ENCODE results near the gene TRPM2.

Gene TRPM2

DNA sequence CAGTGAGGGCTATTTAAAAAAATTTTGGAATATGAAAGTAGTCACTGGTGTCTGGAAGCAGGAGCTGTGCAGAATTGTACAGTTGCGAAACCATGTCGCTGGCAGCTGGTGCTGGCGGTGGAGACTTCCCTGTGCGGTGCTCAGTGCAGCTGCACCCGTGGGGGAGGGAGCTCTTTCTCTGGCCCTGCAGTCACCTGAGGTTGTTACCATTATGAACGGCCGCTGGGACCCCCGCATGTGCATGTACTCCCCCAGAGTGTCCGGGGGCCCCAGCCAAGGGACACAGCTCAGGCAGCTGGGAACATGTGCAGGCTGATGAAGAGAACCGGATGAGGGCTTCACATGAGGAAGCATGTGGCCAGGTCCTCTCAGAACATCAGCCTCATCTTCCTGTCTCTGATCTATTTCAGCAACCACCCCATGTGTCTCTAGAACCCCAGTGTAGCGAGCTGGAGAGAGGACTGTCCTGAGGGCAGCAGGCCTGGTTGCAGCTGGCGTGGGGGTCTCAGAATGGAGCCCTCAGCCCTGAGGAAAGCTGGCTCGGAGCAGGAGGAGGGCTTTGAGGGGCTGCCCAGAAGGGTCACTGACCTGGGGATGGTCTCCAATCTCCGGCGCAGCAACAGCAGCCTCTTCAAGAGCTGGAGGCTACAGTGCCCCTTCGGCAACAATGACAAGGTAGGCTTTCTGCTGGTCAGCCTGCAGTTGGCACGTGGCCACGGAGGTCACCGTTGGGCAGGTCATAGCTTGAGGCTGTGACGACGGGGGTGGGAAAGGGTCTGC, at the start of gene TRPM2:
TRPM2 (plus strand) TSS at position 431 of the 780 bp plus-strand sequence; CDS start at position 511, 80 bp downstream.
- DNase-seq (ENCODE audit: low read depth in 2 of 2), result peak in 1 of 2 donors; percentile 20

- DNase-seq (ENCODE audit: low read depth in 2 of 2), result no peak
These were observed 49.3 kb upstream of the TRPM2 start for GRCh38 chr21:44304011-44304616.

DNA sequence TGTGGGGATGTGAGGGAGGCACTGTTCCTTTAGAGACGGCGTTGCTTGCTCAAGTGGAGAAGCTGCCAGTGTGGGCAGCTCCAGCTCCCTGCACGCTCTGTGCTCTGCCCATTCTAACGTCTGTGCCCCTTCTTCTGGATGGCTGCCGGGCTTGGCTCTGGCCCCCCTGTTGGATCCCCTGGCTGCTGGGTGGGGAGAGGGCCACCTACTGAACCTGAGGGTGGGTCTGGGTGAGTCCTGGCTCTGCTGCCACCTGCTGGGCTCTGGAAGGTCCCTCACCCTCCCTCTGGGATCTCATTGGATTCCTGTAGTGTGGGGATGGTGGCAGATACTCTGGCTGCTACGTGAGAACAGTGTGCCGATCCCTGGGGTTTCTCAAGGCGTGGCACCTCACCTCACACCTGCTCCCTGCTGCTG, 48.5 kb upstream of the TRPM2 start:
- DNase-seq (ENCODE audit: low read depth in 2 of 2), result no peak

DNA sequence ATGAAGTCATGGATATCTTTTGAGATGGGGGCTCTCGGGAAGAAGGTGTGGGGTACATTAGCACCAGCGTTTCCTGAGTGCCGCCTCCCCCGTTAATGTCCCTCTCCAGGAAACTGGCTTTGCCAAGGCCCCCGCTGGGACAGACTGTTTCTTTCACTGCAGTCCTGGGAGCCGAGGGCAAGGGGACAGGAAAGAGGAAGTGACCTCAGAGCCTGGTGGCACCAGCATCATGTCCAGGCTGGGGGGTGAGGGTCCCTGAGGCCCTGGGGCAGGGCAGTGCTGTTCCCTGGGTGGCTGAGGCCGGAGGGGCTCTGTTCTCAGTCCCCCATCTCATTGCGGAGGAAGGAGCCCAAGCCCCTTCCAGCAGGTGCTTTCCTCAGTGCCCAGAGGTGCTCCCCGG, 47.7 kb upstream of the TRPM2 start:
- DNase-seq (ENCODE audit: low read depth in 2 of 2), result no peak

GRCh38 chr21:44306936-44307704, 46.3 kb upstream of the TRPM2 start:
- no peak for DNase-seq (ENCODE audit: low read depth in 2 of 2)

DNA sequence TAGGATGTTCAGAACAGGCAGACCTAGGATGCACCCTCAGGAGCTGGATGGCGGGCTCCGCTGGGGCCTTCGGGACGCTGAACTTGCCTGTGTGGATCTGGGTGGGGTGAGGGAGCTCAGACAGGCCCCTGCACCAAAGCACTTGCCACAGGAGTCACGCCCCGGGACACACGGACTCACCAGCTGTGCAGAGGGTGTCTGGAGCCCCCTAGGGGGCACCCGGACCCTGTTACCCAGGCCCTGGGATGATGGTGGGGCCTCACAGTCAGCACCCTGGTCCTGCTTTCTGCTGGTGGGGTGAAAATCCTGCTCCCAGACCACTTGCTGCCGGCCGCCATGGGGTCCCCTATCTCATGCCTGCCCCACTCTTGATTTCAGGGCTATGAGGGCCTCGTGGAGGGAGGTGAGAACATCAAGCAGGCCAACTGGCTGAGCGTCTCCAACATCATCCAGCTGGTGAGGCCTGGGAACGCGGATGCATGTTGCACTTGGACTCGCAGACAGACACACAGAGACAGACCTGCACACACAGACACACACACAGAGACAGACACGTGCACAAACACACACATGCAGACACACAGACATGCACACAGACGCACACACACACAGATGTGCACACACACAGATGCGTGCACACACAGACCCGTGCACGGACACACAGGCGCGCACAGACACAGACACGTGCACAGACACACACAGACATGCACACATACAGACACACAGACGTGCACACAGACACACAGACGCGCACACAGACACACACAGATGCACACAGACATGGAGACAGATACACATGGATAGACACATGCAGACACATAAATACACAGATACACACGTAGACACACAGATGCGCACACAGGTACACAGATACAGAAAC, 42.6 kb upstream of the TRPM2 start:
- no peak for DNase-seq (ENCODE audit: low read depth in 2 of 2)

DNA sequence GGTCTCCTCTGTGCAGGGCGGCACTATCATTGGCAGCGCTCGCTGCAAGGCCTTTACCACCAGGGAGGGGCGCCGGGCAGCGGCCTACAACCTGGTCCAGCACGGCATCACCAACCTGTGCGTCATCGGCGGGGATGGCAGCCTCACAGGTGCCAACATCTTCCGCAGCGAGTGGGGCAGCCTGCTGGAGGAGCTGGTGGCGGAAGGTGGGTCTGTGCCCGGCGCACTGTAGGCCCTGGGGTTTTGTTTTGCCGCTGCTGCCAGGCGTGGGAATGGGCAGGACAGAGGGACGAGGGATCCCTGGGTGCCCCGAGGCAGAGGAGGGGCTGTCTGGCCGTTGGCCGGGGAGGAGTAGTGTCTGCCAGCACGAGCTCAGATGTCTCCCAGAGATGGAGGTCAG, 41.3 kb upstream of the TRPM2 start:
- DNase-seq (ENCODE audit: low read depth in 2 of 2), result no peak

DNA sequence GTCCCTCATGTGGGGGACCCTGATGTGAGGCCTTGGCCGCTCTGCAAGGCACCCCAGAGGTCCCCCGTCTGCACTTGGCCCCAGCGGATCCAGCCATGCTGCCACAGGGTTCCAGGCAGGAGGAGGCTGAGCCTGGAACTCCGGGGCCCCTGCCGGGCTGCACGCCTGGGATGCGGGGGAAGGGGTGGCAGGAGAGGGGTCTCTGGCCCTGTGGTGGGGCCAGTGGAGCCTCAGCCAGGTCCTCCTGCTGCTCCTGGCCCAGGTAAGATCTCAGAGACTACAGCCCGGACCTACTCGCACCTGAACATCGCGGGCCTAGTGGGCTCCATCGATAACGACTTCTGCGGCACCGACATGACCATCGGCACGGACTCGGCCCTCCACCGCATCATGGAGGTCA, 40.7 kb upstream of the TRPM2 start:
- DNase-seq (ENCODE audit: low read depth in 2 of 2), result no peak

- no peak for DNase-seq (ENCODE audit: low read depth in 2 of 2)
These were observed 40.0 kb upstream of the TRPM2 start for GRCh38 chr21:44313451-44313850.

- no peak for DNase-seq (ENCODE audit: low read depth in 2 of 2)
These were observed 39.3 kb upstream of the TRPM2 start for GRCh38 chr21:44314128-44314527.

- DNase-seq (ENCODE audit: low read depth in 2 of 2), result no peak
These were observed 38.9 kb upstream of the TRPM2 start for GRCh38 chr21:44314561-44314960.

DNA sequence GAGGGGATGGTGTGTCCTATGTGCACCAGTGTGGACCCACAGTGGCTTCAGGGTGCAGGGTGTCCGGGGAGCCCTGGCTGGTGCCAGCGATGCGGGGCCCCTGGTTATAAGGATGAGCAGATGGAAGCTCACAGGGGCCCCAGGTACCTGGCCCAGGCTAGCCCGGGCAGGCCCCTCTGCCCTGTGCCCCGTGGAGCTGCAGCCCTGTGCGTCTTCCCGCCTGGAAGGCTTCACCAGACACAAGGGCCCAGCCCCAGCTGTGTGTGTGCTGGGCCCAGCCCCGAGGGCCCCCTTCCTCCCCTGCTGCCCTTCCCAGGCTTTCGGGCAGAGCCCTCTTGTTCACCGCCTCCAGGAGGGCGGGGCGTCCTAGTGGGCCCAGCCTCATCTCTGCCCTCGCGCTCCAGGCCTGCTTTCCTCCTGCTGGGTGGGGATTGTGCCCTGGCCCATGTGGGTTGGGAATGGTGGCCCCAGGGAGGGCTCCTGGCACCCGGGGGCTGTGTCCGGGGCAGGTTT, 37.7 kb upstream of the TRPM2 start:
- no peak for DNase-seq (ENCODE audit: low read depth in 2 of 2)

DNA sequence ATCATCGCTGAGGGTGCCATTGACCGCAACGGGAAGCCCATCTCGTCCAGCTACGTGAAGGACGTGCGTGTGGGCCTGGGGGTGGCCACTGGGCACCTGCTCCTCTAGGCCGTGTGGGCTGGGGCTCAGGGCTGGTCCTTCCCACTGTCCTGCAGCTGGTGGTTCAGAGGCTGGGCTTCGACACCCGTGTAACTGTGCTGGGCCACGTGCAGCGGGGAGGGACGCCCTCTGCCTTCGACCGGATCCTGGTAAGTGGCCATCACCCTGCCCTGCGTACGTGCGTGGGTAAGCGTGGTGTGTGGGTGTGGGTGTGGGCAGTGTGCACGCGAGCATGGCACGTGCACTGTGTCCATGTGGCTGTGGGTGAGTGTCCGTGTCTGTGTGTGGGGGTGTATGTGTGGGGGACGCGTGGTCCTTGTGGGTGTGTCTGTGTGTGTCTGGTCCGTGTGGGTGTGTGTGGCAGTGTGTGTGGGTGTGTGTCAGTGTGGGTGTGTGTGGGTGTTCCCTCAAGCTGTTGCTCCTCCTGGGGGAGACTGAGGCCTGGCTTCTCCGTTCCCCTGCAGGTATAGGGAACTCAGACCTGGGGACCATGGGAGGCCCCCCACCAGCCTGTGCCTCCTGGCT, 37.0 kb upstream of the TRPM2 start:
- DNase-seq (ENCODE audit: low read depth in 2 of 2), result no peak

DNA sequence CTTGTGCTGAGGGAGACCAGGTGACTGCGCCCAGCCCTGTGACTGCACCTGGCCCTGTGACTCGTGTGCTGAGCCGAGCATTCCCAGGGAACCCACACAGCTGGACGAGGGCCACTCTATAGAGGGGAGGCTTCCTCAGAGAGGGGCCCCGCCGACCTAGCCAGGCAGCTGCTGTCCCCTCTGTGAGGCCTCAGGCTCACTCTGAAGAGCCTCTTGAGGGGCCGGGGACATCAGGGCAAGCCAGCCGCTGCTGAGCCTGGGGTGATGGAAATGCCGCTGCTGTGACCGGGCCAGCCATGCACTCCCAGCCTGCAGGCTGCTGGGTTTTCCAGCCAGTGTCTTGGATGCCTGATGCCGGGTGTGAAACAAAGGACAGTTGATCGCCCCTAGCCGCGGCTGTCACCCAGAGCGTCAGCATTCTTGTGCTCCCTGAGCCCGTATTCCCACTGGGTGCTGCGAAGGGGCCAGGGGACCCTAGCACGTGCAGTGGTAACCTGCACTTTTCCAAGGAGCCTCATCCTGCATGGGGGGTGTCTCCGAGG, 36.1 kb upstream of the TRPM2 start:
- DNase-seq (ENCODE audit: low read depth in 2 of 2), result no peak

- no peak for DNase-seq (ENCODE audit: low read depth in 2 of 2)
These were observed 35.5 kb upstream of the TRPM2 start for GRCh38 chr21:44317871-44318270.

DNA sequence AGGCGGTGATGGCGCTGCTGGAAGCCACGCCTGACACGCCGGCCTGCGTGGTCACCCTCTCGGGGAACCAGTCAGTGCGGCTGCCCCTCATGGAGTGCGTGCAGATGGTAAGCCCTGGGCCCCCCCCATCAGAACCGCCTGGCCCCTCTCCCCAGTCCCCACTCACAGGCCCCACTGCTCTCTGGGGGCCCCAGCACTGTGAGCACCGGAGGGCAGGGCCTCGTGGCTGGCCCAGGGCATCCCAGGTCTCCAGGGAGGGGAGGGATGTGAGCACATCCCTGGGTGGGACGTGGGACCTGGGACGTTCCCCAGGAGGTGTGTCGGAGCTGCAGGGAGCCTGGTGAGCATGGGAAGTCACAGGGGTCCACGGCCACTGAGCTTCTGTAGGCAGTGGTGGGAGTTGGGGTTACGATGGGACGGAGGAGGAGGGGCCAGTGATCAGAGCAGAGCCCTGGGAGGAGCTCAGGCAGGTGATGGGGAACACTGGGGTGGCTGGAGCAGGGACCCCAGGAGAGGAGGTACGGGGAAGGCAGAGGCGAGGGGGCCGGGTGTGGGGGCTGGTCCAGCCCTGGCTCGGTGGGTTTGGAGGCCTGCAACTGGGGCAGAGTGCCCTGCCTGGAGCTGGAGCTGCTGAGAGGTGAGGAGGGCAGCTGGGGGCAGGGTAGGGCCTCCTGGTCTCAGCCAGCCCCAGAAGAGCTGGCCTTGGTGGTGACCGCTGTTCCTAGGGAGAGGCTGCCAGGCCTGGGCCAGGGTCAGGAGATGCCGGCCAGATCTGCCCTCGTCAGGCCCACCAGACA, 34.7 kb upstream of the TRPM2 start:
- DNase-seq (ENCODE audit: low read depth in 2 of 2), result no peak

- no peak for DNase-seq (ENCODE audit: low read depth in 2 of 2)
These were observed 33.9 kb upstream of the TRPM2 start for GRCh38 chr21:44319407-44320065.

- no peak for DNase-seq (ENCODE audit: low read depth in 2 of 2)
These were observed 32.6 kb upstream of the TRPM2 start for GRCh38 chr21:44320847-44321246.

GRCh38 chr21:44321846-44322450, 31.5 kb upstream of the TRPM2 start:
- DNase-seq (ENCODE audit: low read depth in 2 of 2), result no peak

Measured in stimulated activated CD8-positive, alpha-beta memory T cell treated with anti-CD3 and anti-CD28 coated beads, Interleukin-7, amount 100 ng/mL, for 1 hour (primary cell).